Measurements from ENCODE around the gene C1orf52. TPM values are rescaled to one million over a fixed set of nuclear protein-coding genes. Genes with fewer than 3 reads are reported as not detected.

C1orf52 gene
- total and polyA plus RNA-seq, 2 of the 13 experiments (the other 11 are each of a cell fraction or from before 2014, with no cell fraction given), result 19.4 to 27.4 TPM

- no peak for TF ChIP-seq PRDM15 (CRISPR knock-in tag; IDR thresholded peaks at IDR 0.05)
- peak; percentile 20; the same call in 1 of the 2 replicates for TF ChIP-seq NCOA2 (CRISPR knock-in tag; IDR thresholded peaks at IDR 0.05)
- TF ChIP-seq CEBPB (IDR thresholded peaks at IDR 0.05; ENCODE audit: borderline replicate concordance, low read depth, low read length), result 0 out of 2 replicates have a peak, but pooled peaks have one; percentile 10
- TF ChIP-seq ZNF549 (CRISPR knock-in tag; IDR thresholded peaks at IDR 0.05), result no peak
- TF ChIP-seq FUBP1 (CRISPR knock-in tag; IDR thresholded peaks at IDR 0.05; ENCODE audit: borderline replicate concordance), result no peak
- TF ChIP-seq CREB1 (IDR thresholded peaks at IDR 0.05), result peak; percentile 14; the same call in 1 of the 2 replicates
- TF ChIP-seq CREB1 (CRISPR knock-in tag; IDR thresholded peaks at IDR 0.05), result peak; percentile 74; the same call in 1 of the 2 replicates
- TF ChIP-seq ZNF232 (CRISPR knock-in tag; IDR thresholded peaks at IDR 0.05; ENCODE audit: borderline replicate concordance), result peak; percentile 62; the same call in 1 of the 2 replicates
- no peak for TF ChIP-seq ZBTB34 (CRISPR knock-in tag; IDR thresholded peaks at IDR 0.05)
- TF ChIP-seq GATAD1 (CRISPR knock-in tag; IDR thresholded peaks at IDR 0.05), result peak; percentile 84
- TF ChIP-seq ZBTB46 (CRISPR knock-in tag; IDR thresholded peaks at IDR 0.05; ENCODE audit: borderline replicate concordance), result no peak
- no peak for TF ChIP-seq ZBED4 (CRISPR knock-in tag; IDR thresholded peaks at IDR 0.05; ENCODE audit: borderline replicate concordance)
- TF ChIP-seq GATA4 (IDR thresholded peaks at IDR 0.05; ENCODE audit: borderline replicate concordance, low read depth), result peak; percentile 50; the same call in 1 of the 2 replicates
- TF ChIP-seq U2AF2 (IDR thresholded peaks at IDR 0.05; ENCODE audit: low read depth, low read length), result no peak
- 0 out of 2 replicates have a peak, but pooled peaks have one; percentile 28 for TF ChIP-seq ZSCAN30 (CRISPR knock-in tag; IDR thresholded peaks at IDR 0.05)
Measured at GRCh38 chr1:85259118-85259911, at the start of gene C1orf52 (continued).

All from HepG2 (cell line).